Smooth muscle cell (in vitro differentiated cells): ENCODE results near the gene AGO1. TPM values are rescaled to one million over a fixed set of nuclear protein-coding genes. Genes with fewer than 3 reads are reported as not detected.
"Not testable (repeated sequence)": the region's sequence is repeated elsewhere in the genome, so short reads cannot be mapped to it uniquely, and the experiment has no call there.

Source experiments
- DNase-seq: peaks from one replicate; lab custom pipeline; 2025; ENCODE audit not compliant: unreplicated experiment; lab: John Stamatoyannopoulos, UW
- H2AFZ ChIP-seq: fragments of 200-600 bp; sonication (generic); 2 replicates; pipeline ENCODE4 v1.6.0; 2016; ENCODE audit warnings: antibody characterized with exemption, low read depth, mild to moderate bottlenecking
- H3F3A ChIP-seq: fragments of 200-600 bp; sonication (generic); 2 replicates; pipeline ENCODE4 v1.6.0; 2017; ENCODE audit warnings: antibody characterized with exemption, low read depth
- H3K27ac ChIP-seq: fragments of 200-600 bp; sonication (generic); 2 replicates; pipeline ENCODE4 v1.5.1; 2016; ENCODE audit warnings: low read depth, mild to moderate bottlenecking
- H3K27me3 ChIP-seq: fragments of 200-600 bp; sonication (generic); 2 replicates; pipeline ENCODE4 v1.6.1; 2016; ENCODE audit warnings: low read depth, mild to moderate bottlenecking
- H3K36me3 ChIP-seq: fragments of 200-600 bp; sonication (generic); 2 replicates; pipeline ENCODE4 v1.5.1; 2016; ENCODE audit warnings: low read depth
- H3K4me1 ChIP-seq: fragments of 200-600 bp; sonication (generic); 2 replicates; pipeline ENCODE4 v1.5.1; 2016; ENCODE audit warnings: low read depth
- H3K4me2 ChIP-seq: fragments of 200-600 bp; sonication (generic); 2 replicates; pipeline ENCODE4 v1.6.0; 2016; ENCODE audit warnings: mild to moderate bottlenecking
- H3K4me3 ChIP-seq: fragments of 200-600 bp; sonication (generic); 2 replicates; pipeline ENCODE4 v1.5.1; 2016; ENCODE audit warnings: mild to moderate bottlenecking
- H3K79me2 ChIP-seq: fragments of 200-600 bp; sonication (generic); 2 replicates; pipeline ENCODE4 v1.6.0; 2016; ENCODE audit warnings: low read depth, mild to moderate bottlenecking
- H3K9ac ChIP-seq: fragments of 200-600 bp; sonication (generic); 2 replicates; pipeline ENCODE4 v1.6.0; 2016; ENCODE audit warnings: low read depth
- H3K9me3 ChIP-seq: fragments of 200-600 bp; sonication (generic); replicated peaks from 2 replicates; pipeline ENCODE4 v1.5.1; 2016; ENCODE audit warnings: low read depth
- H4K20me1 ChIP-seq: fragments of 200-600 bp; sonication (generic); 2 replicates; pipeline ENCODE4 v1.6.0; 2016; ENCODE audit warnings: low read depth
- WGBS: methylation state at CpG from one replicate; pipeline ENCODE4 v1.1.7; 2016; ENCODE audit warnings: low lambda C conversion rate; 5-methylcytosine and 5-hydroxymethylcytosine counted together
- polyA plus RNA-seq: library from polyadenylated mRNA; unstranded; fragments of >200 nt; fragmentation: Nextera tagmentation; extraction: Ambion mirVana; gene quantifications from 2 replicates; pipeline ENCODE4 v1.2.1, GENCODE V29; 2016
- total RNA-seq: library from RNA; depleted of rRNA; stranded (reverse); fragments of >200 nt; gene quantifications from 2 replicates; pipeline ENCODE4 v1.2.3, GENCODE V29; 2014
- TF ChIP-seq, protein P1 (sequence below): fragments of 200-600 bp; sonication (generic); IDR thresholded peaks from 2 replicates; pipeline ENCODE4 v1.5.1; 2017; ENCODE audit warnings: borderline replicate concordance, mild to moderate bottlenecking, antibody characterized with exemption; ENCODE audit not compliant: insufficient read depth, poor library complexity, severe bottlenecking

Gene AGO1
- total and polyA plus RNA-seq, 2 experiments from 2014 or later, result 4.9 to 10.8 TPM

DNA sequence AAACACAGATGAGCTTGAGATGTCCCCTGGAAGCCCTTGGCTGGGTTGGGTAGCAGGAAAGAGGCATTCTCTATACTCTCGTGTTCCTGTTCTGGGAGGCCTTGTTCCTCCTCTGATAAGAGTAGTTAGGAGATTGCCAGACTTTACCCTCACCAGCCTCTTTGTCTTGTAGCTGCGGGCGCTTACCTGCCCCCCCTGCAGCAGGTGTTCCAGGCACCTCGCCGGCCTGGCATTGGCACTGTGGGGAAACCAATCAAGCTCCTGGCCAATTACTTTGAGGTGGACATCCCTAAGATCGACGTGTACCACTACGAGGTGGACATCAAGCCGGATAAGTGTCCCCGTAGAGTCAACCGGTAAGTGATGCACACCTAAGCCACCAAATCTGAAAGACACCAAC, 5.2 kb downstream of the AGO1 start:
- no peak for DNase-seq
- H3K27ac ChIP-seq, result no peak overlapping the region
- no peak overlapping the region for H2AFZ ChIP-seq
- TF ChIP-seq, protein P1, sequence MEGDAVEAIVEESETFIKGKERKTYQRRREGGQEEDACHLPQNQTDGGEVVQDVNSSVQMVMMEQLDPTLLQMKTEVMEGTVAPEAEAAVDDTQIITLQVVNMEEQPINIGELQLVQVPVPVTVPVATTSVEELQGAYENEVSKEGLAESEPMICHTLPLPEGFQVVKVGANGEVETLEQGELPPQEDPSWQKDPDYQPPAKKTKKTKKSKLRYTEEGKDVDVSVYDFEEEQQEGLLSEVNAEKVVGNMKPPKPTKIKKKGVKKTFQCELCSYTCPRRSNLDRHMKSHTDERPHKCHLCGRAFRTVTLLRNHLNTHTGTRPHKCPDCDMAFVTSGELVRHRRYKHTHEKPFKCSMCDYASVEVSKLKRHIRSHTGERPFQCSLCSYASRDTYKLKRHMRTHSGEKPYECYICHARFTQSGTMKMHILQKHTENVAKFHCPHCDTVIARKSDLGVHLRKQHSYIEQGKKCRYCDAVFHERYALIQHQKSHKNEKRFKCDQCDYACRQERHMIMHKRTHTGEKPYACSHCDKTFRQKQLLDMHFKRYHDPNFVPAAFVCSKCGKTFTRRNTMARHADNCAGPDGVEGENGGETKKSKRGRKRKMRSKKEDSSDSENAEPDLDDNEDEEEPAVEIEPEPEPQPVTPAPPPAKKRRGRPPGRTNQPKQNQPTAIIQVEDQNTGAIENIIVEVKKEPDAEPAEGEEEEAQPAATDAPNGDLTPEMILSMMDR, result no peak
- WGBS, result 99% methylated on average over 11 of the region's 11 CpGs
- no peaks in the 10 kb centered on the region for H3K27me3 ChIP-seq
- no peaks in the 10 kb centered on the region for H3K9me3 ChIP-seq
- peaks cover 4% of the 10 kb centered on the region for H3F3A ChIP-seq
- peaks cover 3% of the 10 kb centered on the region for H3K79me2 ChIP-seq
- H4K20me1 ChIP-seq, result peaks cover 48% of the 10 kb centered on the region
- no peaks in the 10 kb centered on the region for H3K36me3 ChIP-seq
- H3K4me1 ChIP-seq, result peaks cover 25% of the 10 kb centered on the region
- no peak overlapping the region for H3K4me2 ChIP-seq
- no peak overlapping the region for H3K9ac ChIP-seq
- H3K4me3 ChIP-seq, result no peak overlapping the region

DNA sequence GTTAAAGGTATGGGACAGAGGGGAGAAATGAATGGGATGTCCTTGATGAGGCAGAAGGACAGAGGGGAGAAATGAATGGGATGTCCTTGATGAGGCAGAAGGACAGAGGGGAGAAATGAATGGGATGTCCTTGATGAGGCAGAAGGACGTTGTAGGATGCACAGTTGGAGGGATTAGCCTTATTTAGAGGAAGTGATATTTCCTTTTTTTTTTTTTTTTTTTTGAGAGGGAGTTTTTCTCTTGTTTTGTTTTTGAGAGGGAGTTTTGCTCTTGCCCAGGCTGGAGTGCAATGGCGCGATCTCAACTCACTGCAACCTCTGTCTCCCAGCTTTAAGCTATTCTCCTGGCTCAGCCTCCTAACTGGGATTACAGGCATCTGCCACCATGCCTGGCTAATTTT, 6.0 kb downstream of the AGO1 start:
- DNase-seq, H3K27me3 ChIP-seq, H2AFZ ChIP-seq, H3K4me3 ChIP-seq, H3F3A ChIP-seq, H3K9me3 ChIP-seq, H3K79me2 ChIP-seq, H3K36me3 ChIP-seq, H3K4me2 ChIP-seq, H3K9ac ChIP-seq, H3K27ac ChIP-seq: not testable (repeated sequence)
- 93% methylated on average over 1 of the region's 3 CpGs for whole genome bisulfite sequencing
- H3K4me1 ChIP-seq, result peaks cover 25% of the 10 kb centered on the region
- H4K20me1 ChIP-seq, result peaks cover 47% of the 10 kb centered on the region

DNA sequence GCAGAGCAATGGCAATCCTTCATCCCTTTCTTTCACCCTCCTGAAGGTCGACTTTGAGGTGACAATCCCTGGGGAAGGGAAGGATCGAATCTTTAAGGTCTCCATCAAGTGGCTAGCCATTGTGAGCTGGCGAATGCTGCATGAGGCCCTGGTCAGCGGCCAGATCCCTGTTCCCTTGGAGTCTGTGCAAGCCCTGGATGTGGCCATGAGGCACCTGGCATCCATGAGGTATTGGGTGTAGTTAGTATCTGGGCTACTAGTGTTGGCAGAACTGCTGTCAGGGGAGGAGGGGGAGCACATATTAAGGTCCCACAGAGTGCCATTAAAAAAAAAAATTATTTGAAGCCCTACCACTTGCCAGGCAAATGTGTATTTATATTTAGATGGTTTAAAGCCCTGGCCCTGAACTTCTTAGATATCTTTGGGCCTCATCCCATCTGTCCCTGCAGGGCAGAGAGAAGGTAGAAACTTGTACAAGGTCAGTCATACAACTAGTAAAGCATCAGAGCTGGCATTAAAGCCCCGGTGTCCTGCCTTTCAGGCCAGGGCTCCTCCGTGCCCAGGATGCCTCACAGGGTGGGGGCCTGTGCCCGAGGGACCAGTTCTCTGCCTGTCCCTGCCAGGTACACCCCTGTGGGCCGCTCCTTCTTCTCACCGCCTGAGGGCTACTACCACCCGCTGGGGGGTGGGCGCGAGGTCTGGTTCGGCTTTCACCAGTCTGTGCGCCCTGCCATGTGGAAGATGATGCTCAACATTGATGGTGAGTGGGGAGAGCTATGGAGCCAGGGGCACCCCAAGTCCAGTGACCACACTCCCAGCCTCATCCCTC, 10.3 kb downstream of the AGO1 start:
- Histone ChIP-seq H3K36me3 (peaks cover 5% of the 10 kb centered on the region), H3K27ac (peak overlapping the region; percentile 57), H3F3A (no peaks in the 10 kb centered on the region), H4K20me1 (peaks cover 5% of the 10 kb centered on the region), H3K27me3 (no peaks in the 10 kb centered on the region), H3K9ac (no peak overlapping the region), H2AFZ (no peak overlapping the region), H3K4me1 (no peaks in the 10 kb centered on the region), H3K4me3 (no peak overlapping the region), H3K79me2 (no peaks in the 10 kb centered on the region), H3K4me2 (no peak overlapping the region), H3K9me3 (no peaks in the 10 kb centered on the region)
- TF ChIP-seq, protein P1, result no peak
- DNase-seq, result no peak
- WGBS, result 99% methylated on average over 14 of the region's 14 CpGs

DNA sequence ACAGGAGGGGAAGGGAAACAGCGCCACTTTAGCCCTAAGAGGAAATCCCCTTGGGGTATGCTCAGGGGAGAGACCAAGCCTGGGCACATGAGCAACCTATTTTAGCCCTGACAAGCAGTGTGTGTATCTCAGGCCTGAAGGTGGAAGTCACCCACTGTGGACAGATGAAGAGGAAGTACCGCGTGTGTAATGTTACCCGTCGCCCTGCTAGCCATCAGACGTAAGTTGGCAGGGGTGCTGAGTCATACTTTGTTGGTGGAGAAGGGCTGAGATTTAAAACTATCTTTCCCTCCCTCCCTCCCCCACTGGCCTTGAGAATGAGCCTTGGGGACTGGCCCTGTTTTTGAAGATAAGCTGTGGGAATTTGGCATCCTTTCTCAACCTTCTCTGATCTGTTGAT, 11.2 kb downstream of the AGO1 start:
- H3F3A ChIP-seq, result no peaks in the 10 kb centered on the region
- H3K27ac ChIP-seq, result peak overlapping the region; percentile 57
- no peaks in the 10 kb centered on the region for H4K20me1 ChIP-seq
- H3K79me2 ChIP-seq, result no peaks in the 10 kb centered on the region
- no peak for DNase-seq
- peak overlapping the region; percentile 28 for H3K4me2 ChIP-seq
- WGBS, result 37% methylated on average over 6 of the region's 6 CpGs
- no peaks in the 10 kb centered on the region for H3K9me3 ChIP-seq
- H3K36me3 ChIP-seq, result peaks cover 10% of the 10 kb centered on the region
- TF ChIP-seq, protein P1, result no peak
- H3K4me3 ChIP-seq, result no peak overlapping the region
- no peaks in the 10 kb centered on the region for H3K27me3 ChIP-seq
- H2AFZ ChIP-seq, result no peak overlapping the region
- H3K4me1 ChIP-seq, result no peaks in the 10 kb centered on the region
- no peak overlapping the region for H3K9ac ChIP-seq
